GM06990 (cell line): ENCODE data around the gene AMZ1.

ENCODE experiments used
- DNase-seq: peaks from one replicate; pipeline ENCODE4 v3.0.0-alpha.2; 2011; ENCODE audit not compliant: insufficient read length; ENCODE audit errors: extremely low read depth
- H3K27me3 ChIP-seq: replicated peaks from 2 replicates; pipeline ENCODE4 v1.6.0; 2011; ENCODE audit warnings: low read length; ENCODE audit not compliant: control insufficient read depth, insufficient read depth
- H3K36me3 ChIP-seq: 2 replicates; pipeline ENCODE4 v1.5.1; 2011; ENCODE audit warnings: low read length; ENCODE audit not compliant: control insufficient read depth, insufficient read depth
- H3K4me3 ChIP-seq: replicated peaks from 2 replicates; pipeline ENCODE4 v1.5.1; 2011; ENCODE audit warnings: low read depth, mild to moderate bottlenecking, control low read depth, low read length
- TF ChIP-seq, protein P1 (sequence below): IDR thresholded peaks from 2 replicates; pipeline ENCODE4 v1.5.1; 2011; ENCODE audit warnings: low read length, control low read depth, mild to moderate bottlenecking, inconsistent platforms; ENCODE audit not compliant: insufficient read depth, poor library complexity, severe bottlenecking

The AMZ1 gene

GRCh38 chr7:2660359-2661095 lies 27.5 kb upstream of the AMZ1 start:
- Histone ChIP-seq H3K36me3 (peaks cover 7% of the 10 kb centered on the region), H3K4me3 (no peak overlapping the region), H3K27me3 (no peaks in the 10 kb centered on the region)
- peak; percentile 24 for DNase-seq
- TF ChIP-seq, protein P1, sequence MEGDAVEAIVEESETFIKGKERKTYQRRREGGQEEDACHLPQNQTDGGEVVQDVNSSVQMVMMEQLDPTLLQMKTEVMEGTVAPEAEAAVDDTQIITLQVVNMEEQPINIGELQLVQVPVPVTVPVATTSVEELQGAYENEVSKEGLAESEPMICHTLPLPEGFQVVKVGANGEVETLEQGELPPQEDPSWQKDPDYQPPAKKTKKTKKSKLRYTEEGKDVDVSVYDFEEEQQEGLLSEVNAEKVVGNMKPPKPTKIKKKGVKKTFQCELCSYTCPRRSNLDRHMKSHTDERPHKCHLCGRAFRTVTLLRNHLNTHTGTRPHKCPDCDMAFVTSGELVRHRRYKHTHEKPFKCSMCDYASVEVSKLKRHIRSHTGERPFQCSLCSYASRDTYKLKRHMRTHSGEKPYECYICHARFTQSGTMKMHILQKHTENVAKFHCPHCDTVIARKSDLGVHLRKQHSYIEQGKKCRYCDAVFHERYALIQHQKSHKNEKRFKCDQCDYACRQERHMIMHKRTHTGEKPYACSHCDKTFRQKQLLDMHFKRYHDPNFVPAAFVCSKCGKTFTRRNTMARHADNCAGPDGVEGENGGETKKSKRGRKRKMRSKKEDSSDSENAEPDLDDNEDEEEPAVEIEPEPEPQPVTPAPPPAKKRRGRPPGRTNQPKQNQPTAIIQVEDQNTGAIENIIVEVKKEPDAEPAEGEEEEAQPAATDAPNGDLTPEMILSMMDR: peak; percentile 35

DNA sequence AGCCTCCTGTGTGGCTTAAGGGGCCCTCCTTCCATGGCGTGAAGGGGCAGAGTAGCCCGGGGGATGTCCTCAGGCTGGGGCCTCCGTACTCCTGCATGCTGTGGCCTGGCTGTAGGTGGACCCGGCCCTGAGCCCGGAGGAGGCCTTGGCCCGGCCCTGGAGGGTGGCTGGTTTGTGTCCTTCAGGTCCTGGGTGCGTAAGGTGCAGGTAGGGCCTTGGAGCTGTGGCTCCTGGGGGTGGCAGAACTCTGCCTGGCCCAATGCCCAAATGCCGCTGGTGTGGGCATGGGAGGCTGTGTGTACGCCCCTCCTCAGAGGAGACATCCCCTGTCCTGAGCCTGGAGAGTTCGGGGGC lies 26.9 kb upstream of the AMZ1 start:
- Histone ChIP-seq H3K4me3 (no peak overlapping the region), H3K27me3 (no peaks in the 10 kb centered on the region), H3K36me3 (peaks cover 7% of the 10 kb centered on the region)
- TF ChIP-seq, protein P1: no peak
- no peak for DNase-seq

DNA sequence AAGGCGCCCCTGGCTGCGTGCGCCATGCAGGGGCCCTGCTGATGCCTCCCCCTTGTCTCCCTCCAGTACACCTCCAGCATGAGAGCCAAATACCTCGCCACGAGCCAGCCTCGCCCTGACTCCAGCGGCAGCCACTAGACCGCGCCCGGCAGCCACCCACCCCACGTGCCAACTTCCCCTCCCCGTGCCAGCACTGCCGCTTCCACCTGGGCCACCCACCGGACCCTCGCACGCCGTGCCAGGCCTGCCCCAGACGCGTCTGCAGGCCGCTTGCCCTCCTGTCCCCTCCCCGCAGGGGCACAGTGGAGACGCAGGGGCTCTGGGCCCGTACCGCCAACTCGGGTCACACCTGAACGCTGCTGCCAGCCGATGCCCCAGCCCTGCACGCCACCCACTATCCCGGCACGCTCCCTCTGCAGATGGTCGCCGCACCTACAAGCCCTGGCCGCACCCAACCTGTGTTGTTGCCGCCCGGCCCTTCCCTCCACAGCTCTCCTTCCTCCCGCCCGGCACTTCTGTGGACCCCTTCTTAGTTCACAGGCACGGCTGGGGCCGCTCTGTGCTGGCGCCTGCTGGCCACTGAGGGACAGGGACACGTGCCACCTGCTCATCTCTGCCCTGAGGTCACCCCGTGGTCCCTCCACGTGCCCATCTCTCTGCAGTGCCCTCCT lies 26.3 kb upstream of the AMZ1 start:
- TF ChIP-seq, protein P1: no peak
- no peaks in the 10 kb centered on the region for H3K27me3 ChIP-seq

DNA sequence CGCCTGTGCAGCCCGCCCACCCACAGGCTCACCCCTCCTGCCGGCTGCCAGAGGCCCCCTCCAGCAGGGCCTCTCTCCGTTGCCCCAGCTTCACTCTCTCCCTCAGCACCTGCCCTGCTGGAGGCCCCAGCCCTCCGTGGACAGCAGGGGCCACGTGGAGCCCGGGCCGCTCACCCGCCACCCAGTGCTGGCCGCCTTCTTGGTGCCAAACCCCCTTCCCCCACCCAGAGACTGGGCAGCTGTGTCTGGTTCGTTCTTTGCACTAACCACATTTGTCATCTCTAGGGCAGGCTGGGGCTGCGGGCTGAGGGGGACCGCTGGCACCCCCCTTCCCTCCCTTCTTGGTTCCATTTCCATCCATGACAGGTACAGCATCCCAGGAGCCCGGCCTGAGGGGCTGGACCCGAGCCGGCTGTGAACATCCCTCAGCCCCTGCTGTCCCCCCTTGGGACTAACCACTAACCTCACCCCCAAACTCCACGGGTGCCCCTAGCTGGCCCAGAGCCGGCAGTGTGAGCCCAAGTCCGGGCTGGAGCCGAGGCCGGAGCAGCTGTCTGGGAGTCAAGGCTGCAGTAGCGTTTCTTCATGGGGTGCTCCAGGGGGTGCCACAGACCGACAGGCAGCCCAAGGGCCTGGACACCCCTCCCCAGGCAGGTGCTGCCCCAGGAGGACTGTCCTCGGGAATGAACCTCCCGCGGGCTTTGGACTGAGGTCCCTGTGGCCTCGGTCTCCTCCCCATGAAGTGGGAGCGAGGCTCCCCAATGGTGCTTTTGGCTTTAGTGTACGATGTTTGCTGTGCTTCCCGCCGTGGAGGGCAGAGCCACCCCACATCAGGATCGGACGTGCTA lies 25.5 kb upstream of the AMZ1 start:
- Histone ChIP-seq H3K4me3 (no peak overlapping the region), H3K27me3 (no peaks in the 10 kb centered on the region), H3K36me3 (peaks cover 4% of the 10 kb centered on the region)
- TF ChIP-seq, protein P1: no peak
- DNase-seq: no peak

More for the DNA sequence above, 26.3 kb upstream of the AMZ1 start:
- no peak for DNase-seq
- peaks cover 6% of the 10 kb centered on the region for H3K36me3 ChIP-seq
- no peak overlapping the region for H3K4me3 ChIP-seq

DNA sequence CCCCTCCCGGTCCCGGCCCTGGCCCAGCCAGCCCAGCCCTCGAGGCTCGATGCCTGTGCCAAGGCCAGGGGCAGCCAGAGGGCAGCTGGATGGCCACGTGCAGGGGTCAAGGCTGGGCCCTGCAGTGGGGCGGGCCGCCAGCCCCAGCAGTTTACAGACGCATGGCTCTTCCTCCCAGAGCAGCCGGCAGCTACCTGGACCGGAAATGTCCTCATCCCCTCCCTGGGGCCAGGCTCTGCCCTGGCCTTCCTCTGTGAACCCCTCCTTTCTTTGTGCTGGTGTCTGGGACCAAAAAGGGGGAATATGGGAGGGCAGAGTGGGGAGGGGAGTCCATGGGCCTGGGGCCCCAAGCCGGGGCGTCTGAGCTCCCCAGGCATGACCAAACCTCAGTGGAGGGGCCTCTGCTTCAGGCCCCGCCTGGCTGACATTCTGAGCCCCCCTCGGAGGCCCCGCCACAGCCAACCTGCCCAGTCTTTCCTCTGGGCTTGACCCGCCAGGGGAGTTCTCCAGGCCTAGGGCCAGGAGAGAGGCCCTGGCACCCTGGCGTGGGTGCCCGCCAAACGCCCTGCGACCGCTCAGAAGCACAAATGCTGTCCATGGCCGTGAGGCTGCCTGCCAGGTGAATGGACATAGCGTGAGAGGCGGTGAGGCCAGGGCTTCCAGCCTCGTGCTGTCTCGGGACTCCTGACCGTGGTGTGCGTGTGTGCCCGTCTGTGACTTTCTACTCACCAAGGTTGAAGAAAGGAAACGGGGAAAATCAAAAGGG lies 24.7 kb upstream of the AMZ1 start:
- Histone ChIP-seq H3K4me3 (no peak overlapping the region), H3K27me3 (no peaks in the 10 kb centered on the region), H3K36me3 (peaks cover 1% of the 10 kb centered on the region)
- TF ChIP-seq, protein P1: no peak
- no peak for DNase-seq
